Measurements from ENCODE around the gene SLC13A5.

- TF ChIP-seq EZH2 (IDR thresholded peaks at IDR 0.05) = no peak
- no peak for TF ChIP-seq POLR2AphosphoS5 (IDR thresholded peaks at IDR 0.05; ENCODE audit: borderline replicate concordance, low read depth, low read length)
These were observed 35.2 kb downstream of the SLC13A5 start for GRCh38 chr17:6677946-6678345.
